ENCODE data around the gene SPIRE1. TPM values are rescaled to one million over a fixed set of nuclear protein-coding genes. Genes with fewer than 3 reads are reported as not detected.

Gene SPIRE1
- total RNA-seq, 6 donors from 2014 or later: 33.9 to 76.7 (median 59.6) TPM

GRCh38 chr18:12434541-12434929, 223.4 kb downstream of the SPIRE1 start:
- WGBS, 2 donors: 95 to 96% methylated on average over 14 of the region's 14 CpGs
- H3K27me3 ChIP-seq: no peaks in the 10 kb centered on the region
- H3K36me3 ChIP-seq: peaks cover 0 to 42% (median 16%) of the 10 kb centered on the region in 4 donors
- ATAC-seq (ENCODE audit: low FRiP score in 2 of 2) (no peak), DNase-seq (no peak)
- H3K27ac ChIP-seq: no peak overlapping the region
- no peak overlapping the region for H3K4me3 ChIP-seq
- TF ChIP-seq CTCF (IDR thresholded peaks at IDR 0.05) (no peak), POLR2A (IDR thresholded peaks at IDR 0.05) (no peak), POLR2AphosphoS5 (IDR thresholded peaks at IDR 0.05) (no peak), EP300 (IDR thresholded peaks at IDR 0.05) (no peak)
- H3K9me3 ChIP-seq: no peaks in the 10 kb centered on the region
- no peaks in the 10 kb centered on the region for H3K4me1 ChIP-seq

DNA sequence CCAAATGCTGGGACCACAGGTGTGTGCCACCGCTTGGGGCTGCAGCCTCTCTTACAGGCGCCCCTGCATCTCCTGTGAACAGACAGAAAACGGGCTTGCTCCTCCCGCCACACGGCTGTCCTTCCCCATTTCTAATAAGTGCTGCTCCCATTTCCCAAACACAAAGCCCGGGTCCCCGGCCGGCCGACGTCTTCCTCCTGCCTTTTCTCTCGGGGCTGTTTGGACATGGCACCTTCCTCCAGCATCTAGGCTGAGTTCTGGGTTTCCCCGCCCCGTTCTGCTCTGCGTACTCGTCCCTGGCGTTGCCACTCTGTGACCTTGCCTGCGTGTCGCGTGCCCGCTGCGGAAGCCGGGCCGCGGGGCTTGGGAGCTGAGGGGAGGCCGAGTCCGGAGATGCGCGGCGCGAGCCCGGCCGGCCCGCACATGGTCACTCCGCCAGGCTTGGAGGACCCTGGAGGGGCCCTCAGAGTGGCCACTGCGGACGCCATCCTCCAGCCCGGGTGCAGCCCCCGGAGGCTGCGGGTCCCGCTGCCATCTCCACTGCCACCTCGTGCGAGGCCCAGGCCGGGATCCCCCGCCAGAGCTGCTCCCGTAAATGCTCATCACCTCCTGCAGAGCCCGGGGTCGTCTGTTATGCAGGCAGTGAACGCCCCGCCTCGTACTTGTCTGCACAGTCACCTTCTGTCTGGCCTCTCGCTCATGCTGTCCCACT, 223.9 kb downstream of the SPIRE1 start:
- ATAC-seq (ENCODE audit: low FRiP score in 2 of 2): no peak
- WGBS, 2 donors: 96 to 98% methylated on average over 36 to 43 of the region's 51 CpGs
- peaks cover 0 to 42% (median 17%) of the 10 kb centered on the region in 4 donors for H3K36me3 ChIP-seq
- no peak overlapping the region for H3K4me3 ChIP-seq
- peak in 1 of 2 donors; percentile 83 for DNase-seq
- no peaks in the 10 kb centered on the region for H3K9me3 ChIP-seq
- H3K4me1 ChIP-seq: no peaks in the 10 kb centered on the region
- TF ChIP-seq CTCF (IDR thresholded peaks at IDR 0.05): no peak
- TF ChIP-seq POLR2AphosphoS5 (IDR thresholded peaks at IDR 0.05): no peak
- no peak for TF ChIP-seq EP300 (IDR thresholded peaks at IDR 0.05)
- no peak for TF ChIP-seq POLR2A (IDR thresholded peaks at IDR 0.05)
- H3K27ac ChIP-seq: no peak overlapping the region
- H3K27me3 ChIP-seq: no peaks in the 10 kb centered on the region

DNA sequence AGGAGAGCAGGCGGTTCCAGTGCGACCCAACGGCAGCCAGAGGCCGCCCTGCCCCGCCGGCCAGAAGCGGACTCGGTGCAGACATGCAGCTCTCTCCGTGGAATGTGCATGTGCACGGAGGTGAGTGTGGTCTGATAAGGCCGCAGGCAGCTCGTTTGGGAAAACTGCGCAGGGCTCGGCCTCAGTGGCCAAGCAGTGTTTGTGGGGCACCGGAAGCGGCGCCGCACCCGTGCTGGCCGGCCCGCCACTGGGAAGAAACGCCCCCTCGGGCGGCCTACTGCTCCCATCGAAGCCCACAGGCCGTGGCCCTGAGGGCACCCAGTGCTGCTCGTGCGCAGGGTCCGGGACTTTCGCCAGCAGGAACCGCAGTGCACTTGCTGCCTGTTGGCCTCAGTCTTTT, 225.0 kb downstream of the SPIRE1 start:
- no peaks in the 10 kb centered on the region for H3K4me1 ChIP-seq
- TF ChIP-seq CTCF (IDR thresholded peaks at IDR 0.05): no peak
- no peak for TF ChIP-seq POLR2A (IDR thresholded peaks at IDR 0.05)
- no peak for TF ChIP-seq EP300 (IDR thresholded peaks at IDR 0.05)
- no peak for TF ChIP-seq POLR2AphosphoS5 (IDR thresholded peaks at IDR 0.05)
- peaks cover 0 to 35% (median 16%) of the 10 kb centered on the region in 4 donors for H3K36me3 ChIP-seq
- WGBS, 2 donors: 93 to 94% methylated on average over 24 to 31 of the region's 31 CpGs
- H3K4me3 ChIP-seq: no peak overlapping the region
- DNase-seq (peak in 1 of 2 donors; percentile 78), ATAC-seq (ENCODE audit: low FRiP score in 2 of 2) (no peak)
- H3K27ac ChIP-seq: no peak overlapping the region
- no peaks in the 10 kb centered on the region for H3K27me3 ChIP-seq
- no peaks in the 10 kb centered on the region for H3K9me3 ChIP-seq

DNA sequence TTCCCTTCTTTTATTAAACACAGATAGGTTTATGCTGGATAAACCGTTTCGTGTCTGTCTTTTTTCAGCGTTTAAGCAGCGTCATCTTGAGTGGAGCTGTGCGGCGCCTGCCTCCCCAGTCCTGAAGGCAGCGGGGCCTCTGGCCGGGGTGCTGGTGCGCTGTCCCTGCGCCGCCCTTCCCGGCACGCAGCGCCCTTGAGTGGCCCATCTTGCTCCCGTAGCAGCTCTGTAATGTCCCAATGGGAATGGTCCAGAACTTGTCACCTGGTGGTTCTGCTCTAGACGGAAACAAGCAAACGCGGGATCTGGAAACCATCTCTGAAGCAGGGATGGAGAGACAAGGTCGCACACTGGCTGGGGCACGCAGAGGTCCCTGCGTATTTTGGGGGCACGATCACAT, 225.7 kb downstream of the SPIRE1 start:
- no peak for TF ChIP-seq CTCF (IDR thresholded peaks at IDR 0.05)
- TF ChIP-seq POLR2A (IDR thresholded peaks at IDR 0.05): no peak
- no peak for TF ChIP-seq POLR2AphosphoS5 (IDR thresholded peaks at IDR 0.05)
- TF ChIP-seq EP300 (IDR thresholded peaks at IDR 0.05): no peak
- Histone ChIP-seq H3K9me3 (no peaks in the 10 kb centered on the region), H3K36me3 (peaks cover 0 to 41% (median 18%) of the 10 kb centered on the region in 4 donors), H3K4me3 (no peak overlapping the region), H3K4me1 (no peaks in the 10 kb centered on the region), H3K27ac (no peak overlapping the region), H3K27me3 (no peaks in the 10 kb centered on the region)
- WGBS, 2 donors: 95 to 97% methylated on average over 22 of the region's 22 CpGs
- DNase-seq (no peak), ATAC-seq (ENCODE audit: low FRiP score in 2 of 2) (no peak)

GRCh38 chr18:12431561-12431960, 226.3 kb downstream of the SPIRE1 start:
- Histone ChIP-seq H3K4me1 (no peaks in the 10 kb centered on the region), H3K4me3 (no peak overlapping the region), H3K27ac (no peak overlapping the region), H3K36me3 (peaks cover 0 to 44% (median 19%) of the 10 kb centered on the region in 4 donors), H3K9me3 (no peaks in the 10 kb centered on the region), H3K27me3 (no peaks in the 10 kb centered on the region)
- 96 to 100% methylated on average over 10 to 16 of the region's 16 CpGs for WGBS, 2 donors
- DNase-seq (no peak), ATAC-seq (ENCODE audit: low FRiP score in 2 of 2) (no peak)
- TF ChIP-seq POLR2AphosphoS5 (IDR thresholded peaks at IDR 0.05) (no peak), POLR2A (IDR thresholded peaks at IDR 0.05) (no peak), EP300 (IDR thresholded peaks at IDR 0.05) (no peak), CTCF (IDR thresholded peaks at IDR 0.05) (no peak)
